ENCODE results near the gene ZG16B.
A peak's percentile ranks its signal among the peaks of the same experiment; 100 is the strongest.

ZG16B gene
- total RNA-seq, result 1.6 to 8.2 (median 3.8) reads per million in 18 experiments

- peak; percentile 7 to 23 for DNase-seq
Observed at GRCh38 chr16:2829501-2830354, at the start of gene ZG16B. Gene ZG16B (plus strand): TSS chr16:2830303. CDS start chr16:2830442, 139 bp downstream.

- no peak for DNase-seq
Observed at GRCh38 chr16:2782583-2783351, 47.3 kb upstream of the ZG16B start.

- DNase-seq, result no peak
Observed at GRCh38 chr16:2783581-2784357, 46.3 kb upstream of the ZG16B start.

GRCh38 chr16:2784358-2785100, 45.6 kb upstream of the ZG16B start:
- no peak for DNase-seq

- peak in 1 of 2 donors; percentile 77 for DNase-seq
Observed at GRCh38 chr16:2785101-2785991, 44.8 kb upstream of the ZG16B start.

GRCh38 chr16:2786061-2786825, 43.9 kb upstream of the ZG16B start:
- no peak for DNase-seq

- no peak for DNase-seq
Observed at GRCh38 chr16:2786826-2787151, 43.3 kb upstream of the ZG16B start.

GRCh38 chr16:2787406-2787805, 42.7 kb upstream of the ZG16B start, which contains the start of gene PRSS33:
Gene PRSS33 (minus strand): TSS chr16:2787560. CDS start chr16:2786547, 1,013 bp downstream.
- no peak for DNase-seq

GRCh38 chr16:2787961-2788360, 42.1 kb upstream of the ZG16B start:
- DNase-seq, result no peak

- DNase-seq, result no peak
Observed at GRCh38 chr16:2790631-2791030, 39.5 kb upstream of the ZG16B start.

- DNase-seq, result no peak
Observed at GRCh38 chr16:2791174-2791573, 38.9 kb upstream of the ZG16B start.

GRCh38 chr16:2792940-2793339, 37.2 kb upstream of the ZG16B start:
- DNase-seq, result peak; percentile 58 to 73

- DNase-seq, result peak; percentile 67 to 79
Observed at GRCh38 chr16:2795395-2796143, 34.5 kb upstream of the ZG16B start.

- no peak for DNase-seq
Observed at GRCh38 chr16:2798723-2799204, 31.3 kb upstream of the ZG16B start.

- DNase-seq, result no peak
Observed at GRCh38 chr16:2799205-2799858, 30.8 kb upstream of the ZG16B start.

GRCh38 chr16:2799859-2800226, 30.3 kb upstream of the ZG16B start:
- DNase-seq, result peak; percentile 92 to 93

- DNase-seq, result no peak
Observed at GRCh38 chr16:2803545-2804195, 26.4 kb upstream of the ZG16B start.

GRCh38 chr16:2804728-2805127, 25.4 kb upstream of the ZG16B start:
- DNase-seq, result no peak
